GM21360 (cell line): Measurements from ENCODE around the gene USP40.

Experiments
- ATAC-seq: cut with Tn5 transposase; IDR thresholded peaks from one replicate; pipeline ENCODE4 v1.9.1; 2021; ENCODE audit warnings: mild to moderate bottlenecking, moderate library complexity; ENCODE audit not compliant: unreplicated experiment

The USP40 gene

GRCh38 chr2:233448220-233448559 lies 118.4 kb downstream of the USP40 start:
- no peak for ATAC-seq

DNA sequence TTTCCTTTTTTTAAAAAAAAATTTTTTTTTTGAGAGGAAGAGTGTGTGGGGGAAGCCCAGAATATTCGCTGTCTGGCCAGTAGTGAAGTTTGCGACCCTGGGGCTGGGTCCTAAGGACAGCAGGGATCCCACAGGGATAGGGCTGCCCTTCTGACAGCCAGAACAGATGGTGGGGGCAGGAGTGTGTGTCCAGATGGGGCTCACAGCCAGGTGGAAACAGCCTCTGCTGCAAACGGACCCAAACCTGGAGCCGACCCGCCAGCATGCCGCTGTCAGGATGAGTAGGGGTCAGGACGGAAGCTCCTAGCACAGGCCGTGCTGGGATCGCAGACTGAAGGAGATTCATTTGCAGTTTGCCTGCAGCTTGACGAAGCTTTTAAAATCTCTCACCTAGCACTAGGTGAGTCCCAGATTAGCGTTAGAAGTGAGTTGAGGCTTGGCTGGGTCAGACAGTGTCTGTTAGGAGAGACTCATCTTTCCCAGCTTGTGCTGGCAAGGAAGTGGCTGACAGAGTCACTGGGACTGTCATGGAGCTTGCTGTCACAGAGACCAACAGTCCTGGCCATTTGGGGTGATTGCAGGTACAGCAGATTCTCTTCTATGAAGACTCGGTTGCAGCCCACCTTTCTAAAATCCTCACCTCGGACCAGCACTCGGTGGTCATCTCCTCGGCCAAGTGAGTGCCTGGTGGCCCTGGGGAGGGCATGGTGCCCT lies 118.9 kb downstream of the USP40 start:
- no peak for ATAC-seq

- ATAC-seq = no peak
Measured at GRCh38 chr2:233446606-233447305, 119.8 kb downstream of the USP40 start.

- no peak for ATAC-seq
Measured at GRCh38 chr2:233446121-233446520, 120.5 kb downstream of the USP40 start.

- ATAC-seq = no peak
Measured at GRCh38 chr2:233445152-233445830, 121.3 kb downstream of the USP40 start.

DNA sequence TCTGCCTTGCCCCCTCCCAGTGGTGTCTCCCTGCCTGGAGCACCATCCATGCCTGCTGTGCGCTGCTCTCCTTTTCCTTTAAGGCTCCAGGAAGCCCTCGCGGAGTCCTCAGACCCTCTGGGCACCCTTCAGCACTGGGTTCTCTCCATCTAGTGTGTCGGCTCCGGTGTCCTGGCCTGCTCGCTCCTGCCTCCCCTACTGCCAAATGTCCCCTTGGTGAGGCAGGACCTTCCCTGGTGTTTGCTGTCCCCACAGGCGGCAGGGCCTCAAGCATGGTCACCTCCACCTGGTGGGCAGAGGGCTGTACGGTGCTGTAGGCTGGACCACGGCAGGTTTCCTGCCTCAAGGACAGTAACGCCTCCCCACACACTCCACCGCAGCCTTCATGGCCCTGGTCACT lies 122.1 kb downstream of the USP40 start:
- ATAC-seq = no peak

GRCh38 chr2:233443511-233444183 lies 122.9 kb downstream of the USP40 start:
- no peak for ATAC-seq

DNA sequence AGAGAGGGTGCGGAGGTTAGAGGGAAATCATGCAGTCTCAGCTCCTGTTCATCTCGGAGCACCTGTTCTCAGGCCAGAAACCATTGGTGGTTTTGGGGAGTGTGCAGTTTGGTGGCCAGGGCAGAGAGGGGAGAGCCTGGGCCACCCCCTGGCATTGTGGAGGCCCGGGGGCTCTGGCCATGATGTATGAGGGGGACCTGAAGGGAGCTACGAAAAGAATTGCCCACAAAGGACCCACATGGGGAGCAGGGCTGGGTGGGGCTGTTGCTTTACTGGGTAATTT lies 124.6 kb downstream of the USP40 start:
- no peak for ATAC-seq

DNA sequence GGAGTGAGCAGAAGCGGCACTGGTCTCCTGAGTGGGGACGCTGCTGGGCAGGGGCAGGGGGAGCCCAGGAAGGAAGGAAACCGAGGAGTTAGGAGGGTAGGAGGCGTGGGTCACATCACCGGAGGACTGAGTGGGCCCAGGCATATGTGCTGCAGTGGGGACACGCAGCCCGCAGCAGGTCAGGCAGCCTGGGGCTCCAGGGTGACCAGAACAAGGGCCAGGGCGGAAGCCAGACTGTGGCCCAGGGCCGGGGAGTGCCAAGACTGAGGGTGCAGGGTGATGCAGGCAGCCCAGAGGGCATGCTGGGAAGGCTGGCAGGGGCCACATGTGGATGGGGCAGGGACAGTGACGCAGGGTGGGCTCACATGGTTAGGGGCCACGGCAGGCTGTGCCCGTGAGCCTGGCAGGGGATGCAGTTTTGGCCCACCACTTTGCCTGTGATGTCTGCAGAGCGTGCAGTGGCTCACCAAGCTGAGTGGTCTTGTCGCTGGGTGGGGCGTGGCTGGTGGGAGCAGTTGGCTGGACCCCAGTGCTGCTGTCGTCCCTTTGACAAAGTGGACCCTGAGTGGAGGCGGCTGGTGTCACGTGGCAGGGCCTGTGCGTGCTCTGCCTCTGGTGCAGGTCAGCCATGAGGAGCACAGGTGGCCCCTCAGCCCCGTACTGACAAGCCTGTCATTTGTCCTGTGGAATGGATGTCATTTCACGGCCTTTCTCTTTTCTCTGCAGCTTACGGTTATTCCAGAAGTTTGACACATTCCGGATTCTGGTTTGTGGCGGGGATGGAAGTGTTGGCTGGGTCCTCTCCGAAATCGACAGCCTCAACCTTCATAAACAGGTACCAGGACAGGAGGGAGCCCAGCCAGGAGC lies 125.2 kb downstream of the USP40 start:
- ATAC-seq = no peak

DNA sequence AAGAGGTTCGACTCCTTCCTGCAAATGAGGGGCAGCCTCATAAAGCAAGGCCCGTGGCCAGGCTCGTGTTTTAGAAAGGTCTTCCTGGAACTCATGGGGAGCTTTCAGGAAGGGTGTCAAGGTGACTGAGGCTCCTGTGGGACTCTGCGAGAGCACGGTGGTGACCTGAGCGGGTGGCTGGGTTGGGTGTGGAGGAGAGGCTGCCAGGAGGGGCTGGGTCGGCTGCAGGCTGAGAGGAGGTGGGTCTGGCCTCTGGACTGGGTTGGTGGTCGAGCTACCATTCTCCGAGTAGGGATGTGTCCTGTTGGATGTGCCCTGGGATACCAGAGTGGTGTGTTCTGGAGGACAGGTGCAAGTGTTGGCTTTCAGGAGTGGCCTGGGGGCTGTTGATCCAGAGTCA lies 125.9 kb downstream of the USP40 start:
- ATAC-seq = no peak

DNA sequence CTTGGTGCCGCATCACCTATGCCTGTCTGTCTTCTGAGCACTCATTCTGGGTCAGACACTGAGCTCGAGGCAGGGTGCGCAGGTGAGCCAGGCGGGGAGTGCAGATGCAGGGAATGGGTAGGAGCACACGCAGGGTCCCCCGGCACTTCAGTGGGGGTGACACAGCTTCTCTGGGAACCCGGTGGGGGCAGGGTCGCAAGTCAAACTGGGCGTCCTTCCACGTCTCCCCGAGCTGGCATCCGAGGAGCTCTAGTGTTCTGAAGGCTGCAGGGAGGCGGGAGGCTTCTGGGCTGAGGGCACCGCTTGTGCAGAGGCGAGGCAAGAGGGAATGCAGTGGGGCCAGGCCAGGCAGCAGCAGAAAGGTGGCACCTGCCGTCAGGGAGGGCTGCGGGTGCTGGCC lies 126.3 kb downstream of the USP40 start:
- no peak for ATAC-seq

- ATAC-seq = no peak
Measured at GRCh38 chr2:233439191-233439590, 127.4 kb downstream of the USP40 start.

DNA sequence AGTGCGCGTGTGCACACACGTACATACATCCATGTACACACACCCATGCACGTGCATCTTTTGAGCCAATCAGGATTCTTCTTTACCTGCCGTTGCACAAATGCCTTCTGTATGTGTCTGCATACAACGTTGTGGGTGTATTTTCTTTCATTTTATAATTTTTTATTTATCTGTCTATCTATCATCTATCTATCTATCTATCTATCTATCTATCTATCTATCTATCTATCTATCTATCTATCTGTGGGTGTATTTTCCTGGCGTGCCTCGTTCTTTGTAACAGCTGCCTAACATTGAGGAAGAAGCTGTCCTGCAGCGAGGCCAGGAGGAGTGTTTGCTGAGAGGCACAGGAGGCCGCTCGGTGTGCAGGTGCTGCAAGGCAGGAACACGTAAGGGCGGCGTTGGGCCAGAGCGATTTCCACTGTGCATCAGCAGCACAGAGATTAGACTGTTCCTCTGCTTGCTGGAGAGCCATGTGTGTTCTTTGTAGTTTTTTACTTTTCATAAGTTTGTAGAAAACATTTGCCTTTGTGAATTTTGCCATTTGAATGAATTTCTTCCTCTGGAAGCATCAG lies 127.9 kb downstream of the USP40 start:
- no peak for ATAC-seq

DNA sequence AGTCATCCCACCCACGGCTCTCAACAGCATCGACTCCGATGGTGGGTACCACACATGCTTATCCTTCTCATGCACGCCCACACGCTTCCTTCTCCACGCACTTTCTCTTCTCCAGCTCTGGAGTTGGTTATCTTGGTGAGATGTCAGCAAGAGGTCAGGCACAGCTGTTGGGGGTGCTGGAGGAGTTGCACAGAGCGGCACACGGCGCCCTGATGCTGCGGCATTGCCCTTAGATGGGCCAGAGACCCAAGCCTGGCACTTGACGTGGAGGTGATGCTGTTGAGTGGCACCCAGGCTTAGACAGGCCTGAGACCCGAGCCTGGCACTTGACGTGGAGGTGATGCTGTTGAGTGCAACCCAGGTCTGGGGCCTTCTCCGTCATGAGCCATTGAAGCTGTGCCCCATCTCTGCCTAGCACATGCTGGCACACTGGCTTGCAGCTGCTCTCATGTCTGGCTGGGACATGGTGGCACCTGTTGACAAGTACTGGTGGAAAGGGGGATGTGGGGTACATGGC lies 129.1 kb downstream of the USP40 start:
- no peak for ATAC-seq

DNA sequence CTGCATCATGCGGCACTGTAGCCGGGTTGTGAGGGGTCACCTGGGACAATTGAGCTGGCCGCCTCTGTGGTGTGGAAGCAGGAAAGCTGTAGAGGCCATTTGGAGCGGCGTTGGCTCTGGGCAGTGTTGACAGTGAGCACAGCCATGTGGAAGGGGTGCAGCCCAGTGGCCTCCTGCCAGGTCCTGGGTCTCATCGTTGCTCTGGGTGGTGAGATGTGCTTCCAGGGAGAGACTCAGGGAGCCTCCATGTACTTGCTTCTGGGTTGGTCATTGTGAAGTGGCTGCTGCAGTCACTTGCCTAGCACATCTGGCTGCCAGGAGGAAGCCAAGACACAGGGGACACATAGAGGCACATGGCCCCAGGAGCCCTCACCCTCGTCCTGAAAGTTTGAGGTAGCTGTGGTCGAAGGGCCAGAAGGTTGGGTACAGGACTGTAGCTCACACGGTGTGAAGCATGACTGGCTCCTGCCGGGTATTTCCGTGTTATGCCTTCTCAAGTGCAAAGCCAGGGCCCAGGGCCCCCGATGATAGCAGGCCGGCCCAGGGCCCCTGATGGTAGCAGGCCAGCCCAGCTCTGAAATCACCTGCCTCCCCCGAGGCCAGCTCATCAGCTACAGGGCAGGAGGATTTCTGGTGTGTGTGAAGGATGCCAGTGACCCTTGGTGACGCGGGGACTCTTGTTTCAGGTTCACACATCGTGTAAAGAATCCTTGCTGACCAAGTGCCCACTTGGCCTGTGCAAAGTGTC lies 129.7 kb downstream of the USP40 start:
- ATAC-seq = no peak

GRCh38 chr2:233436191-233436581 lies 130.4 kb downstream of the USP40 start:
- ATAC-seq = no peak

DNA sequence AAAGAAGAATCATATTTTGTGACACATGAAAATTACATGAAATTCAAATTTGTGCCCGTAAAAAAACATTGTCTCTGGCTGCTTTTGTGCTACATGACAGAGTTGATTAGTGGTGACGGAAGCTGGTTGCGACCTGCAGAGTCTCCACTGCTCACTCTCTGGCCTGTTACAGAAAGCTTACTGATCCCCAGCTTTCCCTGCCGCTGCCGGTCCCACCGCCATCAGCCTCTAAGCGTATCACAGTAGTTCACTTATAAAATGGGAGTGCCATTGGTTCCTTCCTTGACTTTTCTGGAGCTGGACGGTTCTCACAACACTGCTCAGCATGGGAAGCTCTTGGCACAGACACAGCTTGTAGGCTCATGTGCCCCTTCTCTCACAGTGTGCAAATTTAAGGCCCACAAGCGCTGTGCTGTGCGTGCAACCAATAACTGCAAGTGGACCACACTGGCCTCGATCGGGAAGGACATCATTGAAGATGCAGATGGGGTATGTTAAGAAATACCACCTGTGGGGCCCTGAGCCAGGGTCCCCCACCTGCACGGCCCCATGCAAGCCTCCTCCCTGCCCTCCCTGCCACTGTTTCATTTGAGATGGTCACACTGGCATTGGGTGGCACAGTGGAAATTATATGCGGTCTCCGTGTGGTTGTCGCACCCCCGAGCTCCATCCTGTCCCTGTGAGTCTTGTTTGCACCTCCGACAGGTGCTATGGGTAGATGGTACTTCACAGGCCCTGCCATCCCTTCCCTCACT lies 131.0 kb downstream of the USP40 start:
- no peak for ATAC-seq

DNA sequence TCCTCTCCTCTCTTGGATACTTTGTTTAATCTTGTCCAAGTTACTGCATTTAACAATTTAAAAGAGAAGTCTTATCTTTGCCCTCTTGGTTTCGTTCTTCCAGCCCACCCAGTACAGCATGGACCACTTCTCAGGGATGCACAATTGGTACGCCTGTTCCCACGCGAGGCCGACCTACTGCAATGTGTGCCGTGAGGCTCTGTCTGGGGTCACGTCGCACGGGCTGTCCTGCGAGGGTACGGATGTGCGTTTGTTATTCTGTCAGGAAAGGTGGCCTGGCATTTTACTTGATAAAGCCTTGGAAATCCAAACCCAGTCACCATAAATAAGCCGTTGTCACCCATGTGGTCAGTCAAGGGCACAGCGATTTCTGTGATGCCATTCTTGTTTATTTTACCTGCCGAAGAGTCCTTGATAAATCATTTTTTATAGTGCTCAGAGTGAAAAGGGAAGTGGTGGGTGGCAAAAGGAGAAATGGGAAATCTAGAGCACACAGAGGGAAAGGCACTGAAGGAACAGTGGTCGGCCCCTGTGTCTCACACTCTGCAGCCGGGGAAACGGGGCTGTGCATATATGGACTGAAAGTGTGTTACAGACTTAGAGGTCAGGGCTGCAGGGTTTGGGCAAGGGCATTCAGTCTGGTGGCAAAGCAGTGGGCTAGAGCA lies 131.8 kb downstream of the USP40 start:
- no peak for ATAC-seq
